SU-DHL-6 (cell line): Measurements from ENCODE around the gene KLC4.
A peak's percentile ranks its signal among the peaks of the same experiment; 100 is the strongest.

Source experiments
- H2AFZ ChIP-seq: fragments of 200-600 bp; sonication (generic); 2 replicates; pipeline ENCODE4 v1.6.1; 2014; ENCODE audit warnings: low read depth, mild to moderate bottlenecking, moderate library complexity, mixed read lengths, antibody characterized with exemption, low read length; ENCODE audit not compliant: severe bottlenecking
- H3F3A ChIP-seq: fragments of 200-600 bp; shearing (Covaris generic); 2 replicates; pipeline ENCODE4 v1.6.0; 2016; ENCODE audit warnings: antibody characterized with exemption, mild to moderate bottlenecking; ENCODE audit not compliant: insufficient read depth
- H3K27ac ChIP-seq: fragments of 200-600 bp; sonication (generic); 2 replicates; pipeline ENCODE4 v1.5.1; 2016; ENCODE audit warnings: low read depth, mild to moderate bottlenecking, low read length, moderate library complexity, mixed read lengths
- H3K27me3 ChIP-seq: fragments of 200-600 bp; sonication (generic), shearing (Covaris generic); 2 replicates; pipeline ENCODE4 v1.6.0; 2014; ENCODE audit warnings: mild to moderate bottlenecking, low read length
- H3K36me3 ChIP-seq: fragments of 200-600 bp; sonication (generic); 2 replicates; pipeline ENCODE4 v1.6.1; 2014; ENCODE audit warnings: mild to moderate bottlenecking, low read length, mixed read lengths
- H3K4me2 ChIP-seq: fragments of 300-600, 200-600 bp; shearing (Covaris generic), sonication (generic); 2 replicates; pipeline ENCODE4 v1.6.0; 2014; ENCODE audit warnings: low read length, low read depth, mild to moderate bottlenecking; ENCODE audit not compliant: poor library complexity, severe bottlenecking
- H3K4me3 ChIP-seq: fragments of 200-600 bp; sonication (generic); 2 replicates; pipeline ENCODE4 v1.5.1; 2014; ENCODE audit warnings: antibody characterized with exemption, low read length, mild to moderate bottlenecking, mixed read lengths; ENCODE audit not compliant: insufficient read depth, poor library complexity, severe bottlenecking
- H3K79me2 ChIP-seq: fragments of 200-600 bp; sonication (generic); 2 replicates; pipeline ENCODE4 v1.6.1; 2014; ENCODE audit warnings: mild to moderate bottlenecking, low read length, moderate library complexity; ENCODE audit not compliant: insufficient read depth
- H3K9ac ChIP-seq: fragments of 200-600 bp; sonication (generic); 2 replicates; pipeline ENCODE4 v1.7.0; 2014; ENCODE audit warnings: mild to moderate bottlenecking, low read length
- H3K9me2 ChIP-seq: fragments of 200-600 bp; sonication (generic); replicated peaks from 2 replicates; pipeline ENCODE4 v1.6.1; 2014; ENCODE audit warnings: low read length; ENCODE audit not compliant: insufficient read depth
- H3K9me3 ChIP-seq: fragments of 200-600 bp; sonication (generic); 2 replicates; pipeline ENCODE4 v1.6.1; 2014; ENCODE audit warnings: low read length, mixed read lengths; ENCODE audit not compliant: insufficient read depth
- H4K20me1 ChIP-seq: fragments of 200-600 bp; sonication (generic); 2 replicates; pipeline ENCODE4 v1.6.1; 2014; ENCODE audit warnings: low read depth, mild to moderate bottlenecking, antibody characterized with exemption, low read length, moderate library complexity, mixed read lengths
- CTCF ChIP-seq: fragments of 200-600 bp; sonication (generic); IDR thresholded peaks from one replicate; pipeline ENCODE4 v1.5.1; 2017; ENCODE audit warnings: antibody characterized with exemption, mild to moderate bottlenecking, low read length, moderate library complexity; ENCODE audit not compliant: insufficient read depth, poor library complexity, severe bottlenecking
- EZH2phosphoT487 ChIP-seq: fragments of 200-600 bp; sonication (generic), shearing (Covaris generic); conservative IDR thresholded peaks from 2 replicates; pipeline ENCODE4 v1.6.1; 2018; ENCODE audit warnings: mild to moderate bottlenecking, antibody characterized with exemption, low read length, moderate library complexity, mixed read lengths

KLC4 gene

GRCh38 chr6:43060034-43060754 lies 763 bp downstream of the KLC4 start:
- Histone ChIP-seq H3K27ac (no peak overlapping the region), H3K9me3 (no peaks in the 10 kb centered on the region)

GRCh38 chr6:43060755-43061633 lies 1.6 kb downstream of the KLC4 start:
- Histone ChIP-seq H3K79me2 (peaks cover 15% of the 10 kb centered on the region), H4K20me1 (no peaks in the 10 kb centered on the region), H3K4me2 (peak overlapping the region; percentile 71), H3F3A (no peaks in the 10 kb centered on the region), H3K4me3 (no peak overlapping the region), H3K36me3 (no peaks in the 10 kb centered on the region), H3K9ac (peak overlapping the region; percentile 86; the same call in 1 of the 2 replicates), H2AFZ (no peak overlapping the region), H3K27me3 (no peaks in the 10 kb centered on the region), H3K9me3 (no peaks in the 10 kb centered on the region), H3K27ac (no peak overlapping the region), H3K9me2 (no peaks in the 10 kb centered on the region)
- TF ChIP-seq CTCF (no peak), EZH2phosphoT487 (no peak)

More at GRCh38 chr6:43060034-43060754, 763 bp downstream of the KLC4 start:
- Histone ChIP-seq H2AFZ (peak overlapping the region; percentile 85), H4K20me1 (no peaks in the 10 kb centered on the region), H3K4me3 (peak overlapping the region; percentile 87), H3K36me3 (no peaks in the 10 kb centered on the region), H3F3A (no peaks in the 10 kb centered on the region), H3K4me2 (peak overlapping the region; percentile 71), H3K27me3 (no peaks in the 10 kb centered on the region), H3K9ac (peak overlapping the region; percentile 86), H3K79me2 (peaks cover 15% of the 10 kb centered on the region), H3K9me2 (no peaks in the 10 kb centered on the region)
- TF ChIP-seq EZH2phosphoT487 = no peak
- TF ChIP-seq CTCF = no peak

DNA sequence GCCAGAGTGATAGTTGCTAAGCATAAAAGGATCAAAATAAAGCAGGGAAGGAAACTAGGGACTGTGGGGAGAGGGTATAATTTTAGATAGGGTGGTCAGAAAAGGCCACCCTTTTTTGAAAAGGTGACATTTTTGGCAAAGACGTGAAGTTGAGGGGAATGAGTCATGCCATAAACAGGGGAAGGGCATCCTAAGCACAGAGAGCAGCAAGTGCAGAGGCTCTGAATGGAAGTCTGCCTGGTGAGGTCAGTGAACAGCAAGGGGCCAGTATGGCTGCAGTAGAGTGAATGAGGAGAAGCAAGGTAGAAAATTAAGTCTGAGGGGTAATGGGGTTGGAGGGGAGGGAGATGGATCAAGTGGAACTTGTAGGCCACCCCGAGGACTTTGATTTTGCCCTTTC lies 2.4 kb downstream of the KLC4 start:
- Histone ChIP-seq H3K9ac (no peak overlapping the region), H3K9me3 (no peaks in the 10 kb centered on the region), H3K27me3 (no peaks in the 10 kb centered on the region), H3K4me3 (no peak overlapping the region), H3K27ac (no peak overlapping the region), H3K79me2 (peaks cover 15% of the 10 kb centered on the region), H3K4me2 (no peak overlapping the region), H3K9me2 (no peaks in the 10 kb centered on the region), H2AFZ (no peak overlapping the region), H3F3A (no peaks in the 10 kb centered on the region), H3K36me3 (no peaks in the 10 kb centered on the region), H4K20me1 (no peaks in the 10 kb centered on the region)
- TF ChIP-seq CTCF = no peak
- TF ChIP-seq EZH2phosphoT487 = no peak
